ENCODE data around the gene CLEC10A.
A peak's percentile ranks its signal among the peaks of the same experiment; 100 is the strongest.

DNA sequence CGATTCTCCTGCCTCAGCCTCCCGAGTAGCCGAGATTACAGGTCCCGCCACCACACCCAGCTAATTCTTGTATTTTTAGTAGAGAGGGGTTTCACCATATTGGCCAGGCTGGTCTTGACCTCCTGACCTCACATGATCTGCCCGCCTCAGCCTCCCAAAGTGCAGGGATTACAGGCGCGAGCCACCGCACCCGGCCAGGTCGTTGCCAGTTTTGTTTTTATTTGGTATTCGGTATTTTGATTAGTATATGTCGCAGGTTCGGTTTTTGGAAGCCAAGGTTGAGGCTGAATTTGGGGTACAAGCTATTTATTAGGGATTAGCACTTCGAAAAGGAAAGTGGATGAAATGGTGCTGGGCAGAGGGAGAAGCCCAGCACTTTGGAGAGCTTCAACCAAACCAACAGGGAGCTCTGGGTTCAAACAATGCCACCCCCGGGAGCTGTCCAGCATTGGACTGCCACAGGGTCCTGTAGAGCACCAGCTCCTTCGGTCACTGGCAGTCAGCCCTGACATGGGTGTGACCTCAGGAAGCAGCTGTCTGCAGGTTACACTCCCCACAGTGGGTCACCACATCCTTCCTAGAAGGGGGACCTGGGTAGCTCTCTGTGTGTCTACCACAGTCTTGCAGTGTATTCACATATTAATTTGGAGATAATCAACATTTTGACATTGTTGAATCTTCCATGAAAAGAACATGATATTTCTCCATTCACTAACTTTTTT, 1.5 kb upstream of the CLEC10A start:
- TF ChIP-seq POLR2AphosphoS5 (IDR thresholded peaks at IDR 0.05; ENCODE audit: low read depth) (no peak), CTCF (conservative IDR thresholded peaks at IDR 0.05; ENCODE audit: low read depth in 2 of 2) (no peak), ZNF114 (CRISPR knock-in tag; IDR thresholded peaks at IDR 0.05) (no peak), JUNB (IDR thresholded peaks at IDR 0.05; ENCODE audit: unreplicated experiment) (no peak), EZH2 (IDR thresholded peaks at IDR 0.05; ENCODE audit: low read depth, unreplicated experiment) (no peak), CREB1 (CRISPR knock-in tag; IDR thresholded peaks at IDR 0.05; ENCODE audit: low read depth) (no peak), EZH2phosphoT487 (IDR thresholded peaks at IDR 0.05; ENCODE audit: unreplicated experiment) (no peak), REST (IDR thresholded peaks at IDR 0.05; ENCODE audit: unreplicated experiment) (peak; percentile 64), STAT1 (IDR thresholded peaks at IDR 0.05; ENCODE audit: unreplicated experiment) (no peak), ETS1 (IDR thresholded peaks at IDR 0.05) (no peak), NANOG (IDR thresholded peaks at IDR 0.05; ENCODE audit: borderline replicate concordance) (no peak)

Measured in GM23338 (cell line).